Activated CD8-positive, alpha-beta T cell treated with anti-CD3 and anti-CD28 coated beads for 36 hours (primary cell): ENCODE measurements around the gene IFNL2. TPM values are rescaled to one million over a fixed set of nuclear protein-coding genes. Genes with fewer than 3 reads are reported as not detected.
A peak's percentile ranks its signal among the peaks of the same experiment; 100 is the strongest.

Source experiments
- ATAC-seq: fragments of 200-7000 bp; cut with Tn5 transposase; one replicate; pipeline ENCODE4 v1.10.0; 2021; ENCODE audit warnings: mild to moderate bottlenecking, moderate library complexity
- CTCF ChIA-PET: fragments of 350-600 bp; sonication (Branson Sonifier 250); formaldehyde crosslinking; loops from one replicate; lab custom pipeline; 2021; ENCODE audit warnings: antibody characterized with exemption; lab: Charles Lee
- POLR2A ChIA-PET: fragments of 350-600 bp; sonication (Branson Sonifier 250); formaldehyde crosslinking; loops from one replicate; lab custom pipeline; 2021; ENCODE audit warnings: antibody characterized with exemption; lab: Charles Lee
- DNase-seq: peaks from one replicate; pipeline ENCODE4 v3.0.0-alpha.2; 2020
- H3K27ac Mint-ChIP-seq: one replicate; pipeline ENCODE4 v1.8.0; 2021; ENCODE audit warnings: mild to moderate bottlenecking, mixed read lengths
- H3K27me3 Mint-ChIP-seq: one replicate; pipeline ENCODE4 v1.8.0; 2021; ENCODE audit warnings: mixed read lengths
- H3K36me3 Mint-ChIP-seq: one replicate; pipeline ENCODE4 v1.8.0; 2021; ENCODE audit warnings: low read depth, mixed read lengths
- H3K4me1 Mint-ChIP-seq: one replicate; pipeline ENCODE4 v1.8.0; 2021; ENCODE audit warnings: low read depth, mixed read lengths
- H3K4me3 Mint-ChIP-seq: one replicate; pipeline ENCODE4 v1.8.0; 2021; ENCODE audit warnings: mild to moderate bottlenecking, moderate library complexity, mixed read lengths
- H3K9me3 Mint-ChIP-seq: one replicate; pipeline ENCODE4 v1.8.0; 2021; ENCODE audit warnings: mixed read lengths
- CTCF ChIP-seq: fragments of 200-600 bp; IDR thresholded peaks from one replicate; pipeline ENCODE4 v1.8.0; 2022; ENCODE audit warnings: antibody characterized with exemption, mild to moderate bottlenecking
- intact Hi-C: fragments of 100-400 bp; cut with micrococcal nuclease; formaldehyde crosslinking; loops from one replicate; pipeline ENCODE4 v1.10.0; 2022
- total RNA-seq, 2 experiments: library from RNA; stranded (reverse); gene quantifications; one replicate each; pipeline ENCODE4 v1.2.3, GENCODE V29; 2021

IFNL2 gene
- total RNA-seq, 2 experiments from 2014 or later = not detected

GRCh38 chr19:39236527-39236926 is 31.7 kb upstream of the IFNL2 start:
- no peak for TF ChIP-seq CTCF
- ChIA-PET POLR2A (interaction anchor here (0.8 kb wide), 1 partner anchor 184 kb away, joined by 3 read pairs; no protein-coding TSS in a partner anchor), CTCF (no interaction called here)
- H3K9me3 Mint-ChIP-seq = no peaks in the 10 kb centered on the region
- no peaks in the 10 kb centered on the region for H3K36me3 Mint-ChIP-seq
- peak overlapping the region; percentile 85 for H3K27ac Mint-ChIP-seq
- peak overlapping the region; percentile 68 for H3K4me3 Mint-ChIP-seq
- DNase-seq (peak; percentile 77), ATAC-seq (peak; percentile 91)
- H3K27me3 Mint-ChIP-seq = no peaks in the 10 kb centered on the region
- peaks cover 29% of the 10 kb centered on the region for H3K4me1 Mint-ChIP-seq
- intact Hi-C loops = no loop called here

GRCh38 chr19:39237200-39238184 is 30.7 kb upstream of the IFNL2 start:
- peak; percentile 65 for DNase-seq
- ChIA-PET CTCF (no interaction called here), POLR2A (interaction anchor here (0.7 to 2.1 kb wide), 5 partner anchors 10 to 470 kb away, joined by 3 to 5 read pairs (median 3); partner anchors contain the start of genes GMFG and RPS16)
- TF ChIP-seq CTCF = no peak
- intact Hi-C loops = no loop called here
- Mint-ChIP-seq H3K4me3 (peak overlapping the region; percentile 68), H3K9me3 (no peaks in the 10 kb centered on the region), H3K27ac (peak overlapping the region; percentile 85), H3K4me1 (peaks cover 29% of the 10 kb centered on the region), H3K27me3 (no peaks in the 10 kb centered on the region), H3K36me3 (no peaks in the 10 kb centered on the region)
- ATAC-seq = peak; percentile 69

GRCh38 chr19:39238209-39238608 is 30.0 kb upstream of the IFNL2 start:
- peak overlapping the region; percentile 68 for H3K4me3 Mint-ChIP-seq
- ChIA-PET CTCF (interaction anchor here (1.0 kb wide), 1 partner anchor 89 kb away, joined by 3 read pairs; no protein-coding TSS in a partner anchor), POLR2A (interaction anchor here (0.7 to 2.1 kb wide), 6 partner anchors 9 to 469 kb away, joined by 3 to 5 read pairs (median 3); partner anchors contain the start of genes GMFG and RPS16)
- intact Hi-C loops = no loop called here
- no peaks in the 10 kb centered on the region for H3K27me3 Mint-ChIP-seq
- H3K27ac Mint-ChIP-seq = peak overlapping the region; percentile 85
- no peaks in the 10 kb centered on the region for H3K36me3 Mint-ChIP-seq
- no peak for TF ChIP-seq CTCF
- H3K4me1 Mint-ChIP-seq = peaks cover 29% of the 10 kb centered on the region
- ATAC-seq (no peak), DNase-seq (no peak)
- no peaks in the 10 kb centered on the region for H3K9me3 Mint-ChIP-seq

DNA sequence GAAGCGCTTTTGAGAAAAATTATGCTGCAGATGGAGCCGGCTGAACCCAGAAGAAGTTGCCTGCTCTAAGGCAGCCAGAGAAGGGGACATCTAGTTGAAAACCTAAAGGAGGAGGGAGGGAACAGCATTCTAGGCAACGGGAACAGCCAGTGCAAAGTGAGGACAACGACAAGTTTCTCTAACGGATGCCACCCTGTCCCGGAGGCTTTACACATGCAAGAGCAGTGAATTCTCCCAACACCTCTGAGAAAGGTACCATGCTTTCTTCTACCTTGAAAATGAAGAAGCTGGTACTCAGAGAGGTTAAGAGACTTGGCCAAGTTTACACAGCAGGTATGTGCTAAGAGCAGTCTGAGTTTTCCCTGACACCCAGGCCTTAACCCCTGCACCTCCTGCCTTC is 29.3 kb upstream of the IFNL2 start:
- Mint-ChIP-seq H3K27ac (no peak overlapping the region), H3K4me1 (peaks cover 29% of the 10 kb centered on the region), H3K4me3 (no peak overlapping the region), H3K9me3 (no peaks in the 10 kb centered on the region), H3K36me3 (no peaks in the 10 kb centered on the region), H3K27me3 (no peaks in the 10 kb centered on the region)
- ChIA-PET POLR2A (interaction anchor here (0.9 to 2.1 kb wide), 2 partner anchors 22 to 97 kb away, joined by 3 to 5 read pairs; partner anchors contain the start of gene GMFG), CTCF (interaction anchor here (1.0 kb wide), 1 partner anchor 89 kb away, joined by 3 read pairs; no protein-coding TSS in a partner anchor)
- intact Hi-C loops = no loop called here
- TF ChIP-seq CTCF = no peak
- DNase-seq = no peak
- ATAC-seq = no peak
